ENCODE results near the gene COX8A.

- TF ChIP-seq POLR2AphosphoS5 (IDR thresholded peaks at IDR 0.05) (no peak), CTCF (IDR thresholded peaks at IDR 0.05) (no peak)
Measured at GRCh38 chr11:64023712-64024710, 49.6 kb downstream of the COX8A start.

Data from breast epithelium (tissue), 3 donors.